ENCODE results near the gene TDRD9. TPM values are rescaled to one million over a fixed set of nuclear protein-coding genes. Genes with fewer than 3 reads are reported as not detected.

Gene TDRD9
- total RNA-seq, 2 donors from 2014 or later: 8.6 to 20.8 TPM

DNA sequence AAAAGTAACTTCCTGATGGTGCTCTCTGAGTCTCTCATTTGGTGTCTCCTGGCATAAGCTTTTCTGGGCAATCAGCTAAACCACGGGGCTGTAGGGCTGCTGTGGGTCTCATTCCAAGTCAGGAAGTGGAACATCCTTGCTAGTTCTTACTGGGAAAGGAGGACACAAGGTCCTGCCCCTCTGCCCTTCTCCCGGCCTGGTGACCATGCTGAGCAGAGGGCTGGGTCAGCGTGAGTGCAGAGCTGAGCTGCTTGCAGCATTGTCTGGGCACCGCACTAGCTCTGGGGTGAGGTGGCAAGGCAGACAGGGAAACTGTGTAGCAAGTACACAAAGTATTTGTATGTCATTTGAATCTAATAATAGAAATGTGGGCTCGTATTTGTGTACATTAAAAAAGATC lies 112.3 kb downstream of the TDRD9 start:
- H3K9me3 ChIP-seq: no peaks in the 10 kb centered on the region
- DNase-seq (ENCODE audit: low spot score): no peak
- no peaks in the 10 kb centered on the region for H3K36me3 ChIP-seq
- no peaks in the 10 kb centered on the region for H3K4me1 ChIP-seq
- H3K27me3 ChIP-seq: no peaks in the 10 kb centered on the region
- no peak overlapping the region for H3K4me3 ChIP-seq
- H3K27ac ChIP-seq: no peak overlapping the region
- TF ChIP-seq, protein P1, sequence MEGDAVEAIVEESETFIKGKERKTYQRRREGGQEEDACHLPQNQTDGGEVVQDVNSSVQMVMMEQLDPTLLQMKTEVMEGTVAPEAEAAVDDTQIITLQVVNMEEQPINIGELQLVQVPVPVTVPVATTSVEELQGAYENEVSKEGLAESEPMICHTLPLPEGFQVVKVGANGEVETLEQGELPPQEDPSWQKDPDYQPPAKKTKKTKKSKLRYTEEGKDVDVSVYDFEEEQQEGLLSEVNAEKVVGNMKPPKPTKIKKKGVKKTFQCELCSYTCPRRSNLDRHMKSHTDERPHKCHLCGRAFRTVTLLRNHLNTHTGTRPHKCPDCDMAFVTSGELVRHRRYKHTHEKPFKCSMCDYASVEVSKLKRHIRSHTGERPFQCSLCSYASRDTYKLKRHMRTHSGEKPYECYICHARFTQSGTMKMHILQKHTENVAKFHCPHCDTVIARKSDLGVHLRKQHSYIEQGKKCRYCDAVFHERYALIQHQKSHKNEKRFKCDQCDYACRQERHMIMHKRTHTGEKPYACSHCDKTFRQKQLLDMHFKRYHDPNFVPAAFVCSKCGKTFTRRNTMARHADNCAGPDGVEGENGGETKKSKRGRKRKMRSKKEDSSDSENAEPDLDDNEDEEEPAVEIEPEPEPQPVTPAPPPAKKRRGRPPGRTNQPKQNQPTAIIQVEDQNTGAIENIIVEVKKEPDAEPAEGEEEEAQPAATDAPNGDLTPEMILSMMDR (IDR thresholded peaks at IDR 0.05): no peak

DNA sequence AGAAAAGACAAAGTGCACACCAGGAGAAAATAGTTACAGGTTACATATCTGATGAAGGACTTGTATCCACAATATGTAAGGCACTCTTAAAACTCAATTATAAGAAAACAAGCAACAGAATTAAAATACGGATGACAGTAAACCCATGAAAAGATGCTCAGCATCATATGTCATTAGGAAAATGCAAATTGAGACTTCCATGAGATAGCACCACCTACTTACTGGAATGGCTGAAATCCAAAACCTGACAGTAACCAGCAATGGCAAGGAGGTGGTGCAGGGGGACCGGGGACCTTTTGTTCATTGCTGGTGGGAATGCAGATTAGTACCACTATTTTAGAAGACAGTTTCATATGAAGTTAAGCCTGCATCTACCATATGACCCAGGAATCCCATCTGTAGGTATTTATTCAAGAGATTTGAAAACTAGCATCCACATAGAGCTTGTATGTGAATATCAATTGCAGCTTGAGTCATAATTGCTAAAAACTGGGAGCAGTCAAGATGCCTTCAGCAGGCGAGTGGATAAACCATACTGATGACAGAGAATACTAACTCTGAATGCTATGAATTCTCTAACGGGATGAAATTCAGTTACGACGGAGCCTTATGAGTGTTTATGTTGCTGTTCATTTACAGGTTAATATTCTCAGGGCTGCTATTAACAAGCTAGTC lies 113.3 kb downstream of the TDRD9 start:
- Histone ChIP-seq H3K4me1 (no peaks in the 10 kb centered on the region), H3K27me3 (no peaks in the 10 kb centered on the region), H3K9me3 (no peaks in the 10 kb centered on the region), H3K36me3 (no peaks in the 10 kb centered on the region), H3K4me3 (no peak overlapping the region), H3K27ac (no peak overlapping the region)
- TF ChIP-seq, protein P1 (IDR thresholded peaks at IDR 0.05): no peak
- DNase-seq (ENCODE audit: low spot score): no peak

GRCh38 chr14:104044016-104044415 lies 115.8 kb downstream of the TDRD9 start:
- TF ChIP-seq, protein P1 (IDR thresholded peaks at IDR 0.05): no peak
- no peaks in the 10 kb centered on the region for H3K27me3 ChIP-seq
- H3K4me1 ChIP-seq: peaks cover 0 to 9% of the 10 kb centered on the region in 2 donors
- H3K4me3 ChIP-seq: no peak overlapping the region
- no peak for DNase-seq (ENCODE audit: low spot score)
- no peak overlapping the region for H3K27ac ChIP-seq
- H3K36me3 ChIP-seq: no peaks in the 10 kb centered on the region
- H3K9me3 ChIP-seq: no peaks in the 10 kb centered on the region

DNA sequence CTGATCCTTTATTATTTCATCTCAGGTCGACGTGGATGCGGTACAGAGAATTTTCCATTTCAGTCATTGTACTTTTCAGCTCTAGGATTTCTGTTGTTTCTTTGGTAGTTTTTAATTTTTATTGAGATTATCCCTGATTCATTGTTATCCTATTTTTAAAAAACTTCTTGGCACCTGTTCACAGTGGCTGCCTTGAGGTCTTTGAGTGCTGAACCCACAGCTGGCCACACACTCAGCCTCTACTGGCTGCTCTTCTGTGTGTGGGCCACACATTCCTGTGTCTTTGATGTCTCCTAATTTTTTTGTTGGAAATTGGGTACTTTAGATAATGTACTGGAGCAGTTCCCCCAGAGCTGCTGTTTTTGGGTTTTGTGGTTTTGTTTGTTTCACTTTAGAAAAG lies 119.5 kb downstream of the TDRD9 start:
- DNase-seq (ENCODE audit: low spot score): no peak
- no peaks in the 10 kb centered on the region for H3K36me3 ChIP-seq
- H3K27ac ChIP-seq: no peak overlapping the region
- no peaks in the 10 kb centered on the region for H3K9me3 ChIP-seq
- TF ChIP-seq, protein P1 (IDR thresholded peaks at IDR 0.05): no peak
- H3K4me1 ChIP-seq: peaks cover 0 to 9% of the 10 kb centered on the region in 2 donors
- H3K27me3 ChIP-seq: no peaks in the 10 kb centered on the region
- no peak overlapping the region for H3K4me3 ChIP-seq

DNA sequence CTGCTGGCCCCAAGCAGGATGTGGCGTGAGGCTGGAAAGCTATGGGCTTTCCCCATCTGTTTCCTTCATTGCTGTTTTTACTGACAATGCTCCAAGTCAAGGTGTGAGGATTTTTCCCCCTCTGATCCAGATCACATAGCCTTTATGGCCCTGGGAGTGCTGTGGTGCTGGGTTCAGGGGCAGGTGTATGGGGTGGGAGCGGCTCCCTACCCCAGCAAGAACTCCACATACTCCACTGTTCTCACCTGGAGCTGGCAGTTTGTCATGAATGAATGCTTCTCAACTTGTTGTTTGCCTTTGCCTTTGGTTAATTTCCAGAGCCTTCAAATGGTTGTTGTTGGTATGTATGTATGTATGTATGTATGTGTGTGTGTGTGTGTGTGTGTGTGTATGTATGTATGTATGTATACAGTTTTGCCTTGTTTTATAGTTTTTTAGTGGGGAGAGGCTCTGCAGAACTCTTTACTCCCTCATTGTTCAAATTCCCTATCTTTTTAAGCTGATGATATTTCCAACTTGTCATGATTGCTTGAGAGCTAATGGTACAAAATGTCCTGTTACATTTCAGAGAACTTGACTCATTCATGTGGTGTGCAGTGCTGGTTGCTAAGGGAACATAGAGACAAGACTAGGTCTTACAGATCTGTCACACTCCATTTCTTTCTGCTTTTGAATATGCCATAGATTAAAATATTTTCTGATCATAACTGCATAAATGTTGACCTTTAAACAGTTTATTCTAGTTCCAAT lies 120.7 kb downstream of the TDRD9 start:
- no peak overlapping the region for H3K4me3 ChIP-seq
- no peaks in the 10 kb centered on the region for H3K9me3 ChIP-seq
- DNase-seq (ENCODE audit: low spot score): no peak
- peaks cover 0 to 9% of the 10 kb centered on the region in 2 donors for H3K4me1 ChIP-seq
- TF ChIP-seq, protein P1 (IDR thresholded peaks at IDR 0.05): no peak
- H3K27me3 ChIP-seq: no peaks in the 10 kb centered on the region
- H3K36me3 ChIP-seq: no peaks in the 10 kb centered on the region
- peak overlapping the region; percentile 62 to 85 for H3K27ac ChIP-seq
